ENCODE results near the gene AKAP6. TPM values are rescaled to one million over a fixed set of nuclear protein-coding genes. Genes with fewer than 3 reads are reported as not detected.
A peak's percentile ranks its signal among the peaks of the same experiment; 100 is the strongest.

AKAP6 gene
- total RNA-seq, 1 donor from 2014 or later, result 2.8 TPM

GRCh38 chr14:32710731-32711680 is 381.9 kb downstream of the AKAP6 start:
- H3K4me1 ChIP-seq (ENCODE audit: insufficient read depth, low read length), result peaks cover 27% of the 10 kb centered on the region
- no peak overlapping the region for H3K4me3 ChIP-seq (ENCODE audit: insufficient read depth, low read depth, low read length)
- no peaks in the 10 kb centered on the region for H3K36me3 ChIP-seq (ENCODE audit: insufficient read depth, low read length)
- H3K27ac Mint-ChIP-seq (ENCODE audit: unreplicated experiment), result no peak overlapping the region
- no peak overlapping the region for H3K27ac ChIP-seq (ENCODE audit: low read depth, low read length)
- no peaks in the 10 kb centered on the region for H3K79me2 ChIP-seq (ENCODE audit: insufficient read depth, low read length)
- H3K27me3 Mint-ChIP-seq (ENCODE audit: low read depth, unreplicated experiment), result no peaks in the 10 kb centered on the region
- H3K9ac ChIP-seq (ENCODE audit: low read length), result peak overlapping the region; percentile 44
- H3K9me3 Mint-ChIP-seq (ENCODE audit: unreplicated experiment), result no peaks in the 10 kb centered on the region
- no peaks in the 10 kb centered on the region for H3K9me3 ChIP-seq (ENCODE audit: insufficient read depth, low read depth, low read length)
- H3K4me2 ChIP-seq (ENCODE audit: low read length), result peak overlapping the region; percentile 69
- peak overlapping the region; percentile 43 for H2AFZ ChIP-seq (ENCODE audit: low read depth, low read length)
- H4K20me1 ChIP-seq (ENCODE audit: insufficient read depth, low read length), result no peaks in the 10 kb centered on the region
- no peak overlapping the region for H3K4me3 Mint-ChIP-seq (ENCODE audit: unreplicated experiment)
- H3K4me1 Mint-ChIP-seq (ENCODE audit: low read depth, unreplicated experiment), result peaks cover 12% of the 10 kb centered on the region
- FAIRE-seq (peak; percentile 65), DNase-seq (ENCODE audit: low read depth) (peak; percentile 25)
- H3K27me3 ChIP-seq (ENCODE audit: insufficient read depth, low read length), result no peaks in the 10 kb centered on the region
- H3K36me3 Mint-ChIP-seq (ENCODE audit: low read depth, unreplicated experiment), result no peaks in the 10 kb centered on the region
- TF ChIP-seq CTCF (IDR thresholded peaks at IDR 0.05; ENCODE audit: insufficient read depth, low read depth, low read length), result peak; percentile 66
- TF ChIP-seq EZH2 (IDR thresholded peaks at IDR 0.05; ENCODE audit: insufficient read depth, low read length), result no peak

GRCh38 chr14:32713856-32714255 is 384.8 kb downstream of the AKAP6 start:
- Histone ChIP-seq H3K4me3 (ENCODE audit: insufficient read depth, low read depth, low read length) (no peak overlapping the region), H3K79me2 (ENCODE audit: insufficient read depth, low read length) (no peaks in the 10 kb centered on the region), H3K4me1 (ENCODE audit: insufficient read depth, low read length) (peaks cover 23% of the 10 kb centered on the region), H4K20me1 (ENCODE audit: insufficient read depth, low read length) (no peaks in the 10 kb centered on the region), H3K27ac (ENCODE audit: low read depth, low read length) (no peak overlapping the region), H3K36me3 (ENCODE audit: insufficient read depth, low read length) (no peaks in the 10 kb centered on the region), H3K4me2 (ENCODE audit: low read length) (no peak overlapping the region), H3K9ac (ENCODE audit: low read length) (no peak overlapping the region), H3K9me3 (ENCODE audit: insufficient read depth, low read depth, low read length) (no peaks in the 10 kb centered on the region), H3K27me3 (ENCODE audit: insufficient read depth, low read length) (no peaks in the 10 kb centered on the region), H2AFZ (ENCODE audit: low read depth, low read length) (no peak overlapping the region)
- H3K4me1 Mint-ChIP-seq (ENCODE audit: low read depth, unreplicated experiment), result peaks cover 12% of the 10 kb centered on the region
- TF ChIP-seq EZH2 (IDR thresholded peaks at IDR 0.05; ENCODE audit: insufficient read depth, low read length) (no peak), CTCF (IDR thresholded peaks at IDR 0.05; ENCODE audit: insufficient read depth, low read depth, low read length) (no peak)
- DNase-seq (ENCODE audit: low read depth), result no peak
- no peak for FAIRE-seq
- H3K9me3 Mint-ChIP-seq (ENCODE audit: unreplicated experiment), result no peaks in the 10 kb centered on the region
- H3K4me3 Mint-ChIP-seq (ENCODE audit: unreplicated experiment), result no peak overlapping the region
- H3K27ac Mint-ChIP-seq (ENCODE audit: unreplicated experiment), result no peak overlapping the region
- no peaks in the 10 kb centered on the region for H3K27me3 Mint-ChIP-seq (ENCODE audit: low read depth, unreplicated experiment)
- H3K36me3 Mint-ChIP-seq (ENCODE audit: low read depth, unreplicated experiment), result no peaks in the 10 kb centered on the region

- H3K27me3 ChIP-seq (ENCODE audit: insufficient read depth, low read length), result no peaks in the 10 kb centered on the region
- H3K27ac ChIP-seq (ENCODE audit: low read depth, low read length), result no peak overlapping the region
- no peaks in the 10 kb centered on the region for H3K79me2 ChIP-seq (ENCODE audit: insufficient read depth, low read length)
- DNase-seq (ENCODE audit: low read depth), result no peak
- no peak overlapping the region for H3K9ac ChIP-seq (ENCODE audit: low read length)
- H3K27me3 Mint-ChIP-seq (ENCODE audit: low read depth, unreplicated experiment), result no peaks in the 10 kb centered on the region
- no peaks in the 10 kb centered on the region for H3K36me3 ChIP-seq (ENCODE audit: insufficient read depth, low read length)
- H3K9me3 ChIP-seq (ENCODE audit: insufficient read depth, low read depth, low read length), result no peaks in the 10 kb centered on the region
- H3K4me3 ChIP-seq (ENCODE audit: insufficient read depth, low read depth, low read length), result no peak overlapping the region
- H3K4me1 ChIP-seq (ENCODE audit: insufficient read depth, low read length), result peaks cover 4% of the 10 kb centered on the region
- H3K9me3 Mint-ChIP-seq (ENCODE audit: unreplicated experiment), result no peaks in the 10 kb centered on the region
- no peak for FAIRE-seq
- no peak overlapping the region for H2AFZ ChIP-seq (ENCODE audit: low read depth, low read length)
- no peak overlapping the region for H3K4me3 Mint-ChIP-seq (ENCODE audit: unreplicated experiment)
- no peaks in the 10 kb centered on the region for H4K20me1 ChIP-seq (ENCODE audit: insufficient read depth, low read length)
- peaks cover 2% of the 10 kb centered on the region for H3K4me1 Mint-ChIP-seq (ENCODE audit: low read depth, unreplicated experiment)
- no peak overlapping the region for H3K27ac Mint-ChIP-seq (ENCODE audit: unreplicated experiment)
- H3K4me2 ChIP-seq (ENCODE audit: low read length), result no peak overlapping the region
- H3K36me3 Mint-ChIP-seq (ENCODE audit: low read depth, unreplicated experiment), result no peaks in the 10 kb centered on the region
- no peak for TF ChIP-seq CTCF (IDR thresholded peaks at IDR 0.05; ENCODE audit: insufficient read depth, low read depth, low read length)
- no peak for TF ChIP-seq EZH2 (IDR thresholded peaks at IDR 0.05; ENCODE audit: insufficient read depth, low read length)
Observed at GRCh38 chr14:32719601-32720000, 390.5 kb downstream of the AKAP6 start.
